ENCODE results near the gene FAM32A.

FAM32A gene

DNA sequence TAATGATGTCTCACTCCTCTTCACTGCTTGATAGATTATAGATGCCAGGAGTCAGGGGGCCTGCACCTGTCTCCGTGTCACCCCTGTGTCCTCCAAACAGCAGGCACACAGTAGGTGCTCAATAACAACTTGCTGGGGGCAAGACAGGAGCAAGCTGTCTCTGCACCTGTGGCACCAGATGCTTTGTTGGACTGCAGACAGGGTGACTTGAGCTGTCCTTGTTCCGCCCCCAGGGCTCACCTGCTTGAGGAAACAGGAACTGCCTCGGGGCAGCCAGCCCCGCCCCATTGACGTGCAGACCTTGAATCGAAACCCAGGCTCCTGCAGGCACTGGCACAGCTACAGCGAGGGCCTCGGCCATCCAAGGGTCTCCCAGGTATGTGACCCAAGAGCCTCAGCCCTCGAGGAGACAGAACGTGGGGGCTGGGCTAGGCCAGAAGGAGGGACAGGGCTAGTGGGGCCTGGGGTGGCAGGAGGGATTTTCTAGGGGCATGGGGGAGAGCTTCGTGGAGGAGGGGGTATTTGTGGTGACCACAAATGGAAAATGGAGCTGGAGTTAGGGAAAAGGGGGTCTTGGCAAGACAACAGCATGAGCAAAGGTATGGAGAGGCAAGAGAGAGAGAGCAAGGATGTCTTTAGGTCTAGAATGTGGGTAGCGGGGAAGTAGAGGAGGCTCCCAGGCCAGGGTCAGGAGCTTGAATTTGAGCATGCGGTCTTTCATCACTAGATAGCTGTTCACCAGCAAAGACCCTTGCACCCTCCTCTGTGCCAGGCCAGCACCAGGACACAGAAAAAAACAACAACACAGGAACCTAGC is 41.6 kb upstream of the FAM32A start, which contains the start of gene HSH2D:
HSH2D (plus strand) TSS at position 287 of the 817 bp plus-strand sequence. CDS start 5,066 bp downstream, outside the sequence.
- no peak within 1 kb of the TSS for H3K4me3 ChIP-seq (ENCODE audit: control insufficient read depth, low read depth, low read length)
- no peak for DNase-seq (ENCODE audit: low read depth)
- TF ChIP-seq, protein P1, sequence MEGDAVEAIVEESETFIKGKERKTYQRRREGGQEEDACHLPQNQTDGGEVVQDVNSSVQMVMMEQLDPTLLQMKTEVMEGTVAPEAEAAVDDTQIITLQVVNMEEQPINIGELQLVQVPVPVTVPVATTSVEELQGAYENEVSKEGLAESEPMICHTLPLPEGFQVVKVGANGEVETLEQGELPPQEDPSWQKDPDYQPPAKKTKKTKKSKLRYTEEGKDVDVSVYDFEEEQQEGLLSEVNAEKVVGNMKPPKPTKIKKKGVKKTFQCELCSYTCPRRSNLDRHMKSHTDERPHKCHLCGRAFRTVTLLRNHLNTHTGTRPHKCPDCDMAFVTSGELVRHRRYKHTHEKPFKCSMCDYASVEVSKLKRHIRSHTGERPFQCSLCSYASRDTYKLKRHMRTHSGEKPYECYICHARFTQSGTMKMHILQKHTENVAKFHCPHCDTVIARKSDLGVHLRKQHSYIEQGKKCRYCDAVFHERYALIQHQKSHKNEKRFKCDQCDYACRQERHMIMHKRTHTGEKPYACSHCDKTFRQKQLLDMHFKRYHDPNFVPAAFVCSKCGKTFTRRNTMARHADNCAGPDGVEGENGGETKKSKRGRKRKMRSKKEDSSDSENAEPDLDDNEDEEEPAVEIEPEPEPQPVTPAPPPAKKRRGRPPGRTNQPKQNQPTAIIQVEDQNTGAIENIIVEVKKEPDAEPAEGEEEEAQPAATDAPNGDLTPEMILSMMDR (IDR thresholded peaks at IDR 0.05; ENCODE audit: control insufficient read depth, insufficient read depth, low read depth, low read length, missing control alignments): no peak

DNA sequence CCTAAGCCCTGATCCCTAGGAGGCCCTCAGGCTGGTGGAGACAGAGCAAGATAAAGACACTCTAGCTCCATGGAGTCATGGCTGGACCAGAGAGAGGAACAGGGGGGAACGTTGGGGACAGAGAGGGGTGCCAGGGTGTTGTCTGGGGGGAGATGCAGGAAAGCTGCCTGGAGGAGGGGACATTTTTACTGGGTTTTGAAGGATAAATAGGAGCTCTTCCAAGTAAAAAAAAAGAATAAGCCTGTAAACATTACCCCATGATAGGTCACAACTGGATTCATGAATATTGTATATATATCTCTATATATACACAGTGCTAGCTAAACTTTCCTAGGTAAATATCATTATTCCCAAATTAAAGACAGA is 41.0 kb upstream of the FAM32A start:
- TF ChIP-seq, protein P1 (IDR thresholded peaks at IDR 0.05; ENCODE audit: control insufficient read depth, insufficient read depth, low read depth, low read length, missing control alignments): no peak
- no peak for DNase-seq (ENCODE audit: low read depth)
- no peak overlapping the region for H3K4me3 ChIP-seq (ENCODE audit: control insufficient read depth, low read depth, low read length)

DNA sequence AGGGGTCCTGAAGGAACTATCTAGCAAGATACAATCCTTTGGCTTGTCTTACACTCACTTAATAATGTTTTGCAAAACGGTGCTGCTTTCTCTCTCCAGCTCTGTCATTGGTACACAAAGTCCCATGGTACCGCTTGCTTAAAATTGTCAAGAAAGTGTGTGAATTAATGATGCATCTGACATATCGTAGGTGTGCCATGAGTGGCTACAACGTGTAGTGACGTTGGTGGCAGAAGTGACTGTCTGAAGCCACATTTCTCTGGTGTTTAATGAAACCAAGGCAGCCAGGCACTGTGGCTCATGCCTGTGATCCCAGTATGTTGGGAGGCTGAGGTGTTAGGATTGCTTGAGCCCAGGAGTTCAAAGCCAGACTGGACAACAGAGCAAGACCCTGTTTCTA is 39.1 kb upstream of the FAM32A start:
- no peak overlapping the region for H3K4me3 ChIP-seq (ENCODE audit: control insufficient read depth, low read depth, low read length)
- TF ChIP-seq, protein P1 (IDR thresholded peaks at IDR 0.05; ENCODE audit: control insufficient read depth, insufficient read depth, low read depth, low read length, missing control alignments): no peak
- DNase-seq (ENCODE audit: low read depth): no peak

DNA sequence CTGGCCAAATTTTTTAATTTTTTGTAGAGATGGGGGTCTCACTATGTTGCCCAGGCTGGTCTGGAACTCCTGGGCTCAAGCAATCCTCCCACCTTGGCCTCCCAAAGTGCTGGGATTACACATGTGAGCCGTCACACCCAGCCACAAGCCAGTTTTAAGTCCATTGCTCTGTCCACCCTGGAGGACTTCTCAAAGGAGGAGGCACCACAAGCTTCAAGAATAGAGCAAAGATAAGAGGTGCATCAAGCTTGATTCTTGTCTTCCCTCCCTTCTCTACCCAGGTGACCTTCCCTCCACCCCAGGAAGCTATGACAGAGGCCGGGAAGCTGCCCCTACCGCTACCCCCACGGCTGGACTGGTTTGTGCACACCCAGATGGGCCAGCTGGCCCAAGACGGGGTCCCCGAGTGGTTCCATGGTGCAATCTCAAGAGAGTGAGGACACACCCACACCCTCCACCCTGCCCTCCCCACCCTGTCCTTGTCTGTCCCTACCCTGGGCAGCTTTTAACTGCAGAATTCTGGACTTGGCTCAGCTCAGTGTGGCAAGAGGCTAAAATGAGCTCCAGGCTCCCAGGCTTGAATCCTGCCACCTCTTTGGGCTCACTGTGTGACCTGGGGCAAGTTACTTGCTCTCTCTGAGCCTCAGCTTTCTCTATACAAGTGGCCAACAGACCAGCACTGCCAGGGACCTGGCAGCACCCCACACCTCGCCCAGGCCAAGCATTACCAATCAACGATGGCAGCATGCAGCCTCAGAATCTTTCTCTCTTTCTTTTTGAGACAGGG is 36.6 kb upstream of the FAM32A start:
- TF ChIP-seq, protein P1 (IDR thresholded peaks at IDR 0.05; ENCODE audit: control insufficient read depth, insufficient read depth, low read depth, low read length, missing control alignments): no peak
- DNase-seq (ENCODE audit: low read depth): no peak
- no peak overlapping the region for H3K4me3 ChIP-seq (ENCODE audit: control insufficient read depth, low read depth, low read length)

DNA sequence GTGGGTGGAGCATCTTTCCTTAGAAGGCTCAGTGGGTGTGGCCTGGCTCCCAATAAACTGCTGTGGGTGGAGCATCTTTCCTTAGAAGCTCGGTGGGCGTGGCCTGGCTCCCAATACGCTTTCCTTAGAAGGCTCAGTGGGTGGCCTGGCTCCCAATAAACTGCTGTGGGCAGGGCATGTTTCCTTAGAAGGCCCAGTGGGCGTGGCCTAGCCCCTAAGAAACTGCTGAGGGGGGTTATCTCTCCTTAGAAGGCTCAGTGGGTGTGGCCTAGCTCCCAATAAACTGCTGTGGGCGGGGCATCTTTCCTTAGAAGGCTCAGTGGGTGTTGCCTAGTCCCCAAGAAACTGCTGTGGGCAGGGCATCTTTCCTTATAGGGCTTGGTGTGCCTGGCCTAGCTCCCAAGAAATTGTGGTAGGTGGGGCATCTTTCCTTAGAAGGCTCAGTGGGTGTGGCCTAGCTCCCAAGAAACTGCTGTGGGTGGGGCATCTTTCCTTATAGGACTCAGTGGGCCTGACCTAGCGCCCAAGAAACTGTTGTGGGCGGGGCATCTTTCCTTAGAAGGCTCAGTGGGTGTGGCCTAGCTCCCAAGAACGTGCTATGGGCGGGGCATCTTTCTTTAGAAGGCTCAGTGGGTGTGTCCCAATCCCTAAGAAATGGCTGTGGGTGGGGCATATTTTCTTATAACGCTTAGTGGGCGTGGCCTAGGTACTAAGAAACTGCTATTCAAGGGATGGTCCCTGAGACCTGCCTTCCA is 31.5 kb upstream of the FAM32A start:
- no peak for DNase-seq (ENCODE audit: low read depth)
- H3K4me3 ChIP-seq (ENCODE audit: control insufficient read depth, low read depth, low read length): no peak overlapping the region
- TF ChIP-seq, protein P1 (IDR thresholded peaks at IDR 0.05; ENCODE audit: control insufficient read depth, insufficient read depth, low read depth, low read length, missing control alignments): no peak

DNA sequence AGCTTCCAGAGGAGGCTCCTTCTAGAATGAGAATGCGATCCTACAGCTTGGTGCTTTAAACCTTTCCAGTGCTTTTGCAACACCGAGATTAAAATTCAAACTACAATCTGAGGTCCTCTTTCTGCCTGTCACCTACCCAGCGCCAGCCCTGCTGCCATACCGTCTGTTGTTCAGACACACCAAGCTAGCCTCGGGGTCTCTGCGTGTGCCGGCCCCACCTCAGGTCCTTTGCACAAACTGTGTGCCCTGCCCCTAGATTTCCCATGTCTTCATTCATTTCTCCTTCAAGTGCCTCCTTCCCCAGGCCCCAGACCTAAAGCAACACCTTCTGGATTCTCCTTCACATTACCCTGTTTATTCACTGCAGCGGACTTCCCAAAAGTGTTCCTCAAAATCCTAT is 30.7 kb upstream of the FAM32A start:
- no peak for DNase-seq (ENCODE audit: low read depth)
- no peak overlapping the region for H3K4me3 ChIP-seq (ENCODE audit: control insufficient read depth, low read depth, low read length)
- TF ChIP-seq, protein P1 (IDR thresholded peaks at IDR 0.05; ENCODE audit: control insufficient read depth, insufficient read depth, low read depth, low read length, missing control alignments): no peak

Data from AG09309 (cell line).